Amygdala (tissue), 56 donors: ENCODE measurements around the gene HAGH.

ENCODE experiments used
- DNase-seq, 56 donors: peaks; one replicate each; lab custom pipeline; 2025; lab: John Stamatoyannopoulos, UW

The HAGH gene

DNA sequence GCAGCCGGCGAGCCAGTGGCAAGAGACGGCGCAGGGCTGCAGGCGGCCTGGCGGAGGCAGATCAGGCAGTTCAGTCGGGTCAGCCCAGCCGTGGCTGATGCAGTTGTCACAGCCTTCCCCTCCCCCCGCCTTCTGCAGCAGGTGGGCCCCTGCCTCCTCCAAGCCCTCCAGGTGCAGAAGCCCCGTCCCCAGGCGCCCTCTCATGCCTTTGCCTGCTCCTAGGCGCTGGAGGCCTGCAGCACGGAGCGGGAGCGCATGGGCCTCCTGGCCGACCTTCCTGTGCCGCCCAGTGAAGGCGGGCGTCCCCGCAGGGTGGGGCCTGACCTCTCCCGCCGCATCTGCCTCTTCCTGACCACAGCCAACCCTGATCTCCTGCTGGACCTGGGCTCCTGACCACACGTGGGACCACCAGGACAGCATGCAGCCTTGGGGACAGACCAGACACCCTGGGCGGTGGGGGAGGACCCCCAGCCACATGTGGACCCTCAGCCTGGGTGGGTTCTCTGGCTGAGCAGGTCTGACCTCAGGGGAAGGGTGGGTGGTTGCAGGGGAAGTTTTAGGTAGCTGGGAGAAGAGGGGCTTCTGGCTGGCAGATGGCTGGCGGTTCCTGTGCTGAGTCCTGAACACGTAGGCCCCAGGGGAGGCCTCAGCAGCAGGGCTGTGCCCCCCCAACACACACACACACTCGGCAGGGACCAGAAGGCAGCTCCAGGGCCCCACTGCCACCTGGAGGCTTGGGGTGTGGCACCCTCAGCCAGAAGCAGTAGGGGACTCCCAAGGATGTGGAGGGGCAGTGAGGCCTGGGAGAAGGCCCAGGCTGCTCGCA, 50.6 kb downstream of the HAGH start:
- DNase-seq = no peak

- no peak for DNase-seq
Observed at GRCh38 chr16:1775006-1775845, 51.4 kb downstream of the HAGH start.

- DNase-seq = no peak
Observed at GRCh38 chr16:1774448-1774780, 52.2 kb downstream of the HAGH start.

DNA sequence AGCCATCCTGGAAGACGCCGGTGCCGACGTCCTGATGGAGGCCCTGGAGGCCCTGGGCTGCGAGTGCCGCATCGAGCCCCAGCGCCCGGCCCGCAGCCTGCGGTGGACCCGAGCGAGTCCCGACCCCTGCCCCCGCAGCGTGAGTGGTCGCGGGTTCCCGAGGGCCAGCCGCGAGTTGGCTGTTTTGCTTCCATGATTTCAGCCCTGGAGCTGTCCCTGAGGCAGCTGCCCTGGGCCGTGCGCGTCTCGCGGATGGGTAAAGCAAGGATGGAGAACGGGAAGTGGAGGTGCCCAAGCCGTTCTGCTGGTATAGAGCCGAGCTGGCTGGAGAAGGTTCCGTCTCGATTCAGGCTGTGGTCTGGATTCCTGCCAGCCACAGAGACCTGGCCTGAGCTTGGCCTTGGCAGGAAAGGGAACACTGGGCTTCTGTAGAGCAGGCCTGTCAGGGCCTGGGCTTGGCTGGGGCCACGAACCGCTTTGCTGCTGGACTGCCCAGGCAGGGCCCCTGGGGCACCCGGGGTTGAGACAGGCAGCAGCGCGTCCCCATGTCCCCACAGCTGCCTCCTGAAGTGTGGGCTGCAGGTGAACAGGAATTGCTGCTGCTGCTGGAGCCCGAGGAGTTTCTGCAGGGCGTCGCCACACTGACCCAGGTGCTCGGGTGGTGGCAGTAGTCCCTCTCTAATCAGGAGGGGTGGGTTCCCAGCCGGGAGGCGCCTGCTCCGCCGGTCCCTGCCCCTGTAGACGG, 52.8 kb downstream of the HAGH start:
- DNase-seq = peak in 8 of 56 donors; percentile 22 to 55 (median 36)

- DNase-seq = peak in 53 of 56 donors; percentile 17 to 85 (median 63)
Observed at GRCh38 chr16:1772908-1773702, 53.5 kb downstream of the HAGH start, which contains the start of gene MRPS34. MRPS34 (minus strand) TSS chr16:1773134; CDS start chr16:1773119, 15 bp downstream.

DNA sequence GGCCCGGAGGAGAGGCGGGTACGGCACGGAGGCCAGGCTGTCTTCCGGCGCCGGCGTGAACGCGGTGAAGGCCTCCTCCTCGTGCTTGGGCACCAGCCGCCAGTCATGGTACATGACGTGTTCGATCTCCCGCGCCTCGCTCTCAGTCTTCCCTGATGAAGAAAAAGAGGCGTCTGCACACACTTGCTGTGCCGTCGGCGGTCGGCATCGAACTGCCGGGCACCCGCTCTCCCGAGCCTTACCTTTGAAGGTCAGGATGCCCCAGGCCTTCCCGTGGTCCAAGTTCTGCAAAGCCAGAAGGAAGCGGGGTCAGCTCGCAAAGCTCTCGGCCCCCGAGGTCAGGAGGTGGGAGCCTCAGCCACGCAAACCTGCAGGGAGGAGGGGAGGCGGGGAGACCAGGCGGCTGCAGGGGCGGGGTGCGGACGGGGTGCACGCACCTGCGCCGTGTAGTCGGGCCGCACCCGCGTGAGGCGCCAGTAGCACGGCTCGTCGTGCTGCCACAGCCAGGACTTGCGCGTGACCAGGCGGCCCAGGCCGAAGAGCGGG, 54.2 kb downstream of the HAGH start, which contains the start of gene EME2:
Gene EME2, plus strand, starts transcription at position 449 of the 546 bp plus-strand sequence. CDS start 418 bp downstream, outside the sequence.
- peak in 5 of 56 donors; percentile 23 to 43 (median 41) for DNase-seq

GRCh38 chr16:1771864-1772361, 54.7 kb downstream of the HAGH start:
- DNase-seq = no peak

- peak in 51 of 56 donors; percentile 10 to 79 (median 46) for DNase-seq
Observed at GRCh38 chr16:1771188-1771863, 55.3 kb downstream of the HAGH start, which contains the start of gene NME3. NME3 (minus strand) TSS chr16:1771543; CDS start chr16:1771534, 9 bp downstream.

GRCh38 chr16:1770328-1771187, 56.1 kb downstream of the HAGH start:
- DNase-seq = peak in 48 of 56 donors; percentile 8 to 74 (median 46)

- peak in 6 of 56 donors; percentile 24 to 68 (median 32) for DNase-seq
Observed at GRCh38 chr16:1769402-1770300, 57.0 kb downstream of the HAGH start.

- DNase-seq = no peak
Observed at GRCh38 chr16:1768767-1769401, 57.7 kb downstream of the HAGH start.

- no peak for DNase-seq
Observed at GRCh38 chr16:1768061-1768766, 58.4 kb downstream of the HAGH start.

DNA sequence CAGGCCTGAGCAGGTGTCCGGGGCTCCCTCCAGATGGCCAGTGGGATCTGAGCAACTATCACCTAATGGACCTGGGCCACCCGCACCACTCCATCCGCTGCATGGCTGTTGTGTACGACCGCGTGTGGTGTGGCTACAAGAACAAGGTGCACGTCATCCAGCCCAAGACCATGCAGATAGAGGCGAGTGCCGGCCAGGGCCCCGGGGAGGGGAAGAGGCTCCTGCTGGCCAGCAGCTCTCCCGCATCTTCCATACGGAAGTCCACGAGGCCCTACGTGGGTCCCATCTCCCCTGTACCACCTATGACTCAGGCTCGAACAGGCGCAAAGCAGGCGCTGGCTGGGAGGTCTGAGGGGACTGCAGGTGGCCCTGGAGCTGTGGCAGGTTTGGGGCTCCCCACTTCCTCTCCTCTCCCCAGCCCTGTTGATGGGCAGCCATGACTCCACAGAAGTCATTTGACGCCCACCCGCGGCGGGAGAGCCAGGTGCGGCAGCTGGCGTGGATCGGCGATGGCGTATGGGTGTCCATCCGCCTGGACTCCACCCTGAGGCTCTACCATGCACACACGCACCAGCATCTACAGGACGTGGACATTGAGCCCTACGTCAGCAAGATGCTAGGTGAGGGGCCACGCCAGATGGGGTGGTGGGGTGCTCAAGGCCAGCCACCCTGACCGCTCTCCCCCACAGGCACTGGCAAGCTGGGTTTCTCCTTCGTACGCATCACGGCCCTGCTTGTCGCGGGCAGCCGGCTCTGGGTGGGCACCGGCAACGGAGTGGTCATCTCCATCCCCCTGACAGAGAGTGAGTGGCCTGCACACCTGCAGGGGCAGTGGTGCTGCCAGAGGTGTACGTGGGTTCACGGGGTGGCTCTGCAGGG, 59.3 kb downstream of the HAGH start:
- no peak for DNase-seq

DNA sequence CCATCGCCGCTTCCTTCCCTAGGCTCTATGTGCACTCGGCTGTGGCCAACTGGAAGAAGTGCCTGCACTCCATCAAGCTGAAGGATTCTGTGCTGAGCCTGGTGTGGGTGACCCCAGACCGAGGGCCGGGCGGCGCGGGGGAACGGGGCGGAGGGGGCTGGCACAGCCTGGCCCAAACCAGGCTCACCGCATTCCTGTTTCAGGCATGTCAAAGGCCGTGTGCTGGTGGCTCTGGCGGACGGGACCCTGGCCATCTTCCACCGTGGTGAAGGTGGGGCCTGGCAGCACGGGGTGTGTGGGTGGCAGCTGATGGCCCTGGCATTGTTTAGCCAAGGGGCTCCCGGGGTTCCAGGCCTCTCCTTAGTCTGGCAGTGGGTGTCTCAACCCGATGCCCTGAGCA, 59.9 kb downstream of the HAGH start:
- no peak for DNase-seq
